H1 (cell line): ENCODE results near the gene TEX28.

Experiments
- EGR1 ChIP-seq: IDR thresholded peaks from 2 replicates; pipeline ENCODE4 v1.6.1; 2011; ENCODE audit warnings: low read depth, low read length, borderline replicate concordance
- EZH2 ChIP-seq: fragments of 200-600 bp; sonication (generic); IDR thresholded peaks from 2 replicates; pipeline ENCODE4 v1.7.1; 2012; ENCODE audit warnings: low read depth, mild to moderate bottlenecking, moderate library complexity, low read length, inconsistent platforms; ENCODE audit not compliant: severe bottlenecking
- GTF2F1 ChIP-seq: IDR thresholded peaks from 2 replicates; pipeline ENCODE4 v1.6.1; 2012; ENCODE audit warnings: low read depth, low read length, improper control_type of control experiment, borderline replicate concordance
- HDAC6 ChIP-seq: IDR thresholded peaks from one replicate; pipeline ENCODE4 v1.7.1; 2012; ENCODE audit warnings: low read depth, mild to moderate bottlenecking, inconsistent platforms, low read length, moderate library complexity
- JUN ChIP-seq: IDR thresholded peaks from 2 replicates; pipeline ENCODE4 v1.6.1; 2011; ENCODE audit warnings: low read depth, mild to moderate bottlenecking, improper control_type of control experiment, low read length
- JUND ChIP-seq: IDR thresholded peaks from 2 replicates; pipeline ENCODE4 v1.6.1; 2011; ENCODE audit warnings: mild to moderate bottlenecking, improper control_type of control experiment, low read length
- POLR2A ChIP-seq, 2 experiments: IDR thresholded peaks; 1 replicate in 1 of 2; 2 replicates in 1 of 2; pipeline ENCODE4 v1.6.1; 2011; ENCODE audit warnings: low read depth in 2 of 2, low read length in 2 of 2, mild to moderate bottlenecking in 2 of 2; ENCODE audit errors: control extremely low read depth in 1 of 2
- POLR2AphosphoS5 ChIP-seq: IDR thresholded peaks from 2 replicates; pipeline ENCODE4 v1.6.1; 2011; ENCODE audit warnings: low read depth, low read length
- RAD21 ChIP-seq, 2 experiments: IDR thresholded peaks in 1 of 2; conservative IDR thresholded peaks in 1 of 2; 2 replicates each; pipeline ENCODE4 v1.6.1; 2011; ENCODE audit warnings: low read depth in 2 of 2, low read length in 2 of 2, improper control_type of control experiment in 1 of 2, inconsistent platforms in 1 of 2, mild to moderate bottlenecking in 1 of 2, moderate library complexity in 1 of 2
- SP1 ChIP-seq: IDR thresholded peaks from 2 replicates; pipeline ENCODE4 v1.6.1; 2011; ENCODE audit warnings: low read depth, low read length
- SRF ChIP-seq: IDR thresholded peaks from 2 replicates; pipeline ENCODE4 v1.6.1; 2011; ENCODE audit warnings: mild to moderate bottlenecking, low read depth, low read length, moderate library complexity
- TBP ChIP-seq: IDR thresholded peaks from 2 replicates; pipeline ENCODE4 v1.6.1; 2011; ENCODE audit warnings: low read depth, low read length, improper control_type of control experiment
- YY1 ChIP-seq: IDR thresholded peaks from 2 replicates; pipeline ENCODE4 v1.6.1; 2011; ENCODE audit warnings: low read depth, mild to moderate bottlenecking, low read length
- TF ChIP-seq, protein P1 (sequence below), 3 experiments: IDR thresholded peaks; 1 replicate in 2 of 3; 2 replicates in 1 of 3; pipeline versions ENCODE4 v1.5.1 to v1.6.1; 2011; ENCODE audit warnings: low read length in 3 of 3, mild to moderate bottlenecking in 3 of 3, inconsistent platforms in 2 of 3, low read depth in 1 of 3, moderate library complexity in 1 of 3; ENCODE audit not compliant: insufficient read depth in 1 of 3; ENCODE audit errors: control extremely low read depth in 1 of 3

DNA sequence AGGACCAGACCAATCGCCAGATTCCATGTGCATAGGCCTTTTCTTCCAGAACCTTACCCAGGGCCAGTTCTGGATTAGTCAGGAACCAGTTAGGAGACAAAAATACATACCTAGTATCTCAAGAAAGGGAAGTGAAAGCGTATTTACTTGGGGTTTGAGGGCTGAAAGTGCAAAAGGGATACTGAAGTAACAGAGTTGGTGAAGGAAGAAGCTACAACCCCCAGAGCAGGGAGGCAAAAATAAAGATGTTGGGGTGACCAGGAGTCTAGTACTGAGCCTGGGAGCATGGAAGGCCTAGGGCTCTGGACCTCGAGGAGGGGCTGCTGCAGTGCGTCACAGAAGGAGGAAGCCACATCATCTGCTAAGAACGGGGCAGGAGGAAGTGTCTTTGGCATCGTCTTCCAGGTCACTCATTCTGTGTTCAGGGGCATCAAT is 38.9 kb upstream of the TEX28 start:
- no peak for TF ChIP-seq POLR2A (IDR thresholded peaks at IDR 0.05; ENCODE audit: control extremely low read depth in 1 of 2, low read depth in 2 of 2, low read length in 2 of 2)
- TF ChIP-seq, protein P1, sequence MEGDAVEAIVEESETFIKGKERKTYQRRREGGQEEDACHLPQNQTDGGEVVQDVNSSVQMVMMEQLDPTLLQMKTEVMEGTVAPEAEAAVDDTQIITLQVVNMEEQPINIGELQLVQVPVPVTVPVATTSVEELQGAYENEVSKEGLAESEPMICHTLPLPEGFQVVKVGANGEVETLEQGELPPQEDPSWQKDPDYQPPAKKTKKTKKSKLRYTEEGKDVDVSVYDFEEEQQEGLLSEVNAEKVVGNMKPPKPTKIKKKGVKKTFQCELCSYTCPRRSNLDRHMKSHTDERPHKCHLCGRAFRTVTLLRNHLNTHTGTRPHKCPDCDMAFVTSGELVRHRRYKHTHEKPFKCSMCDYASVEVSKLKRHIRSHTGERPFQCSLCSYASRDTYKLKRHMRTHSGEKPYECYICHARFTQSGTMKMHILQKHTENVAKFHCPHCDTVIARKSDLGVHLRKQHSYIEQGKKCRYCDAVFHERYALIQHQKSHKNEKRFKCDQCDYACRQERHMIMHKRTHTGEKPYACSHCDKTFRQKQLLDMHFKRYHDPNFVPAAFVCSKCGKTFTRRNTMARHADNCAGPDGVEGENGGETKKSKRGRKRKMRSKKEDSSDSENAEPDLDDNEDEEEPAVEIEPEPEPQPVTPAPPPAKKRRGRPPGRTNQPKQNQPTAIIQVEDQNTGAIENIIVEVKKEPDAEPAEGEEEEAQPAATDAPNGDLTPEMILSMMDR (IDR thresholded peaks at IDR 0.05; ENCODE audit: control extremely low read depth in 1 of 3, insufficient read depth in 1 of 3, low read depth in 1 of 3, low read length in 3 of 3) = no peak
- no peak for TF ChIP-seq EZH2
- TF ChIP-seq YY1 = no peak
- no peak for TF ChIP-seq RAD21 (IDR thresholded peaks at IDR 0.05 in 1 of 2, conservative IDR thresholded peaks at IDR 0.05 in 1 of 2; ENCODE audit: low read depth in 2 of 2, low read length in 2 of 2)
- no peak for TF ChIP-seq POLR2AphosphoS5
- no peak for TF ChIP-seq EGR1
- no peak for TF ChIP-seq SRF
- no peak for TF ChIP-seq HDAC6
- TF ChIP-seq GTF2F1 = no peak
- no peak for TF ChIP-seq JUND
- no peak for TF ChIP-seq SP1
- no peak for TF ChIP-seq JUN
- TF ChIP-seq TBP = no peak
